ENCODE measurements around the gene ETS2. TPM values are rescaled to one million over a fixed set of nuclear protein-coding genes. Genes with fewer than 3 reads are reported as not detected.

The ETS2 gene
- total RNA-seq, 4 donors from 2014 or later, result 36.6 to 92.2 (median 56.3) TPM

DNA sequence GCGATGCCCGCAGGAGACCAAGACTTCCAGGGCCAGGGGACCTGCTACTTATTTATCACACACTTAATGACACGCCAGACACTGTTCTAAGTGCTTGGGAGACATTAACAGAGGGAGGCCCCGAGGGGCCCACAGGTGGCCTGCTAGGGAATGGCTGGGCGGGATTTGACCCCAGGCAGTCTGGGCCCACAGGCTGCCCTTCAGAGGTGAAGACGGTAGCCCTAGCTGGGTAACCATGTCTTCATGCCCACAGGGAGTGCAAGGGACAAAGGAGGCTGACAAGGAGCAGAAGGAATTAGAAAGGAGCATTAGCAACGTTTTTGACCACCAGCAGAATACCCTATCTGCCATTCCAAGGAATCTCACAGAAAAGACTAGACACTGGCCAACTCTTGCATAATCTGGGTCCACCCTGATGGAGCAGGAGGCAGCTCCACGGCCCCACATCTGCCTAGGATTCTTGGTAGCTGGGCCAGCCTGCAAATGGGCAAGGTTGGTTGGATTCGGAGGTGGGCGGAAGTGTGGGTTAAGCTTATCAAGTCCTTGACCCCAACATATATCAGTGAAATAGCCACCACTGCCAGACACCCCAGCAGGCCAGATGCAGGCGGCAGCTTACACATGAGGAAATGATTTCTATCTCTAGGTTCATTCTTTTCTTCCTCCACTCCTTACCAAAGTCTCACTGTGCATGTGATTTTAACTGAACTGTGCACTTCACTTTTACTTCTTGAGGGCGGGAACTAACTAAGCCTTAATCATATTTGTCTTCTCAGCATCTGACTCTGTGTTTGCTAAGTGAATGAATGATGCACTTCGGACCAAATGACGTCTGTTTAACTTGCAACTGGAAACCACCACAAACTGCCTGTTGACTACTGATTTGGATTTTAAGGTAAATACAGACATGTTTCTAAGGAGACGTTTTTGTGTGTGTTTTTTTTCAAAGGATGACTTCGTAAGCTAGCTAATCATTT lies 3.4 kb upstream of the ETS2 start:
- no peaks in the 10 kb centered on the region for H3K9me3 ChIP-seq
- 87 to 89% methylated on average over 15 to 16 of the region's 16 CpGs for WGBS, 2 donors
- H3K27me3 ChIP-seq, result no peaks in the 10 kb centered on the region
- no peaks in the 10 kb centered on the region for H3K36me3 ChIP-seq
- DNase-seq, result no peak
- no peak overlapping the region for H3K4me3 ChIP-seq (replicated peaks in 1 of 3)
- no peak for TF ChIP-seq POLR2A (IDR thresholded peaks at IDR 0.05)
- TF ChIP-seq, protein P1, sequence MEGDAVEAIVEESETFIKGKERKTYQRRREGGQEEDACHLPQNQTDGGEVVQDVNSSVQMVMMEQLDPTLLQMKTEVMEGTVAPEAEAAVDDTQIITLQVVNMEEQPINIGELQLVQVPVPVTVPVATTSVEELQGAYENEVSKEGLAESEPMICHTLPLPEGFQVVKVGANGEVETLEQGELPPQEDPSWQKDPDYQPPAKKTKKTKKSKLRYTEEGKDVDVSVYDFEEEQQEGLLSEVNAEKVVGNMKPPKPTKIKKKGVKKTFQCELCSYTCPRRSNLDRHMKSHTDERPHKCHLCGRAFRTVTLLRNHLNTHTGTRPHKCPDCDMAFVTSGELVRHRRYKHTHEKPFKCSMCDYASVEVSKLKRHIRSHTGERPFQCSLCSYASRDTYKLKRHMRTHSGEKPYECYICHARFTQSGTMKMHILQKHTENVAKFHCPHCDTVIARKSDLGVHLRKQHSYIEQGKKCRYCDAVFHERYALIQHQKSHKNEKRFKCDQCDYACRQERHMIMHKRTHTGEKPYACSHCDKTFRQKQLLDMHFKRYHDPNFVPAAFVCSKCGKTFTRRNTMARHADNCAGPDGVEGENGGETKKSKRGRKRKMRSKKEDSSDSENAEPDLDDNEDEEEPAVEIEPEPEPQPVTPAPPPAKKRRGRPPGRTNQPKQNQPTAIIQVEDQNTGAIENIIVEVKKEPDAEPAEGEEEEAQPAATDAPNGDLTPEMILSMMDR (IDR thresholded peaks at IDR 0.05), result no peak
- intact Hi-C loops (cut with DNase I), result loop anchor here (5.0 to 10.0 kb wide), 5 partner anchors 65 to 320 kb away; no protein-coding TSS in a partner anchor
- no peak overlapping the region for H3K27ac ChIP-seq
- peaks cover 5 to 8% of the 10 kb centered on the region in 2 donors for H3K4me1 ChIP-seq

DNA sequence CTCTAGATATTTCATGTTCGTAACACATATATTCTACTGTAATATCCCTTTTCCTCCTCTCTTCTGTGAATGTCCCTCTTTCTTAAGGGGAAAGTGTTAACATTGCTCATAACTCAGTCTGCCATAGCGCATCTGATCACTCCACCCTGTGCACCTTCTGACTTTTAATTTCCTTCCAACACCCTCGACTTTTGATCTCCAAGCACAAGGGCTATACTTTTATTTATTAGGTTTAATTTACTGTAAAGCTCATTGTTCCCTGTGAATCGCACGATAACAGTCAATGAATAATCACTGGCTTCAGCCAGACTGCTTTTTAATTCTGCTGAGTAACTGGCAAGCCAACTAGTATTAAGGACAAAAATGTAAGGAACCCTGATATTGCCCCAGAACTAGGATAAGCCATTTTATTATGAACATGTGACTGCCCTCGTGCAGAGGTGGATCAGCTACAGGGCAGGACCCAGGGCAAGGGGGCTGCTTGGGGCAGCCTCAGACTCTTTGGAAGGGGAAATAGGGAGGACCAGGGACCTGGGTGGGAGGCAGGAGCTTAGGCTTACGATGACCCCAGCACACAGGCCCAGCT lies 2.6 kb upstream of the ETS2 start:
- intact Hi-C loops (cut with DNase I), result loop anchor here (5.0 to 10.0 kb wide), 5 partner anchors 66 to 319 kb away; no protein-coding TSS in a partner anchor
- WGBS, 2 donors, result 89 to 90% methylated on average over 7 of the region's 7 CpGs

DNA sequence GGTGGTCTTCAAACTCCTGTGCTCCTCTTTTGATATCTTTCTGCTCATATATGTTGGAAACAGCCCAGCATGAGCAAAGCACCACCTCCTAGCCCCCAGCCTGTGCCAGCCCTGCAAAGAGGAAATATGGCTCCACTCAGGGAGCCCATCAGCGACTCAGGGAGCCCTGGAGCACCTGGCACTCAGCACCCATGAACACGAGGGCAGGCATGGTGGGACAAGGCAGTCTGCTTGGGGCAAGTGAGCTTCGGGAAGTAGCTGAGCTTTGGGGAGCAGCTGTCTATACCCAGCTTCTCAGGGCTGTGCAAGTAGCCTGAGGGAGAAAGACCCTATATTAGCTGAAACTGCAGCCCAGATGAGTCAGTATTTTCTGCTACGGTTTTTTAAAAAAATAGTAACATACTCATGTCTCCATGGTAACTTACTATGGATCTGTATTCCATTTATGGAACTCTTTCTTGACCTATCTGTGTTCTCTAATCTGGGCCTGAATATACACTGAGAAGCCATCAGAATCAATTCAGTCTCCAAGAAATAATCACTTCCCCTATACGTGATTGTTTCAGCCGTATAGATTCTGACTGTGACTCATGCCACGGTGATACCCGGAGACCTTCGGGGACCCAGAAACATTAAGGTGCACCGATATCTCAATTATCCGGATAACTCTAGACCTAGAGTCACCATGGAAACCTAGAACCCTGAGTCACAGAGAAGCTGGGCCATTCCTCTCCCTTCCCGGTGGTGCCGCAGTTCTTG lies 1.5 kb upstream of the ETS2 start:
- no peaks in the 10 kb centered on the region for H3K36me3 ChIP-seq
- H3K27me3 ChIP-seq, result no peaks in the 10 kb centered on the region
- DNase-seq, result no peak
- peak overlapping the region in 1 of 3 donors; percentile 98 for H3K4me3 ChIP-seq (replicated peaks in 1 of 3)
- no peak for TF ChIP-seq POLR2A (IDR thresholded peaks at IDR 0.05)
- TF ChIP-seq, protein P1 (IDR thresholded peaks at IDR 0.05), result no peak
- H3K4me1 ChIP-seq, result peaks cover 13 to 19% of the 10 kb centered on the region in 2 donors
- H3K9me3 ChIP-seq, result no peaks in the 10 kb centered on the region
- H3K27ac ChIP-seq, result peak overlapping the region in 1 of 3 donors; percentile 97
- 83 to 89% methylated on average over 13 of the region's 13 CpGs for WGBS, 2 donors
- intact Hi-C loops (cut with DNase I), result loop anchor here (5.0 to 10.0 kb wide), 5 partner anchors 67 to 318 kb away; no protein-coding TSS in a partner anchor

More for the DNA sequence above, 2.6 kb upstream of the ETS2 start:
- H3K4me3 ChIP-seq (replicated peaks in 1 of 3), result no peak overlapping the region
- no peaks in the 10 kb centered on the region for H3K9me3 ChIP-seq
- no peaks in the 10 kb centered on the region for H3K27me3 ChIP-seq
- DNase-seq, result no peak
- H3K4me1 ChIP-seq, result peaks cover 13% of the 10 kb centered on the region in 2 donors
- TF ChIP-seq, protein P1 (IDR thresholded peaks at IDR 0.05), result no peak
- no peak for TF ChIP-seq POLR2A (IDR thresholded peaks at IDR 0.05)
- no peak overlapping the region for H3K27ac ChIP-seq
- no peaks in the 10 kb centered on the region for H3K36me3 ChIP-seq

DNA sequence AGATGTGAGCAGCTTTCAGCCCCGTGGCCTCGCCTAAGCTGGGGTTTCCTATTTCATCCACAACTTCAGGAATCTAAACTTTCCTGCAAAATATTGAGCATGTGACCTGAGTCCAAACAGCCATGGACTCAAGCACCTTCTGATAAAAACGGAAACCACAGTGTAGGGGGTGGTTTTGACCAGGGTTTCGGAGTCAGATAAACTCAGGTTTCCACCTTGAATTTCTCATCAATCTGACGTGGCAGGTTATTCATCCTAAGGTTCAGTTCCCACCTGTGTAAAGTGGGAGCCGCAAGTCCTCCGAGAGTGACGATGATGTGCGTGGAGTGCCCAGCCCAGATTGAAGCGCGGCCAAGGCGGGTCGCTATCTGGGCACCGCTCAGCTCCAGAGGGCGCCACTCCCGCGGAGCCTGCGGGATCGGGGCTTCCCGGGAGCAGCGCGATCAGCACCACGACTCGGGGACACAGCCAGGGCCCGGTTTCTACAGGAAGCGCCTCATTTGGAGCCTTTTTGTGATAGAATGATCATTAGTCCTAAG lies 871 bp upstream of the ETS2 start:
- intact Hi-C loops (cut with DNase I), result loop anchor here (5.0 to 10.0 kb wide), 5 partner anchors 68 to 317 kb away; no protein-coding TSS in a partner anchor

More for the DNA sequence above, 871 bp upstream of the ETS2 start:
- no peaks in the 10 kb centered on the region for H3K9me3 ChIP-seq
- peaks cover 13 to 23% of the 10 kb centered on the region in 2 donors for H3K4me1 ChIP-seq
- 13 to 43% methylated on average over 6 to 17 of the region's 26 CpGs for WGBS, 2 donors
- peak; percentile 81 to 83 for DNase-seq
- no peaks in the 10 kb centered on the region for H3K27me3 ChIP-seq
- peak overlapping the region in 2 of 3 donors; percentile 84 to 98 for H3K4me3 ChIP-seq (replicated peaks in 1 of 3)
- H3K27ac ChIP-seq, result peak overlapping the region; percentile 69 to 99 (median 97)
- no peak for TF ChIP-seq POLR2A (IDR thresholded peaks at IDR 0.05)
- TF ChIP-seq, protein P1 (IDR thresholded peaks at IDR 0.05), result peak; percentile 17 to 70 (median 54)
- H3K36me3 ChIP-seq, result peaks cover 0 to 1% of the 10 kb centered on the region in 2 donors

All from thyroid gland (tissue), 4 donors.